CD4-positive, alpha-beta T cell treated with Interleukin-17A for 4 hours (primary cell): ENCODE results near the gene SLMAP.

Experiments
- DNase-seq: peaks from one replicate; pipeline ENCODE4 v3.0.0-alpha.2; 2020; ENCODE audit warnings: mixed read lengths

Gene SLMAP

DNA sequence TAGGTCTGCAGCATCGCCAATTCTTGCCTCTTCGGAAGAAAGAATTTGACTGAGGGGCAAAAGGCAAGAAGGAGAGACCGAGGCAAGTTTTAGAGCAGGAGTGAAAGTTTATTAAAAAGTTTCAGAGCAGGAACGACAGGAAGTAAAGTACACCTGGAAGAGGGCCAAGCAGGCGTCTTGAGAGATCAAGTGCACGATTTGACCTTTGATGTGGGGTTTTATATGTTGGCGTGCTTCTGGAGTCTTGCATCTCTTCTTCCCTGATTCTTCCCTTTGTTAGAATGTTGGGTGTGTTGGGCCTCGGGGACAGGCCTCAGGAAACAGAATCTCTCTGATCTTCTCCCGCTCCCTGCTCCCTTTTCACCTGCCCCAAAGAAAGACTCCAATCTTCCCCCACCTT lies 211.5 kb downstream of the SLMAP start:
- peak; percentile 67 for DNase-seq

- no peak for DNase-seq
Observed at GRCh38 chr3:57968501-57968900, 212.4 kb downstream of the SLMAP start.

DNA sequence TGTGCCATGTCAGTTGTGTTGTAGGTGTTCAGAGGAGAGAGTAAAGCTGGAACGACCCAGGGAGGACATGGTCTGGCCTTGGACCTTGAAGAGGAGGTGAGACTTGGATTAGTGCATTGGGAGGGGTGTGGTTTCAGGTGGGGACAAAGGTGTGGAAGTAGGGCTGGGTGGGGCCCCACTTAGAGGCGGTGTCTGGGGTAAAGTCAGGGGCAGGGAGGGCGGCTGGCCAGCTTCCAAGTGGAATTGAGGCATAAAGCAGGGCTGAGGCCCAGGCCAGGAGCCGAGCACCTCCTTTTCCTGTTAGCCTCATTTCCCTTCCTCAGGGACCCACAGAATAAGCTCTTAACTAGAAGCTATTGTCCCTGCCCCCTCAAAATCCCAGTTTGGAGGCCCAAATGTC lies 215.9 kb downstream of the SLMAP start:
- DNase-seq, result no peak

- no peak for DNase-seq
Observed at GRCh38 chr3:57972531-57973111, 216.5 kb downstream of the SLMAP start.

DNA sequence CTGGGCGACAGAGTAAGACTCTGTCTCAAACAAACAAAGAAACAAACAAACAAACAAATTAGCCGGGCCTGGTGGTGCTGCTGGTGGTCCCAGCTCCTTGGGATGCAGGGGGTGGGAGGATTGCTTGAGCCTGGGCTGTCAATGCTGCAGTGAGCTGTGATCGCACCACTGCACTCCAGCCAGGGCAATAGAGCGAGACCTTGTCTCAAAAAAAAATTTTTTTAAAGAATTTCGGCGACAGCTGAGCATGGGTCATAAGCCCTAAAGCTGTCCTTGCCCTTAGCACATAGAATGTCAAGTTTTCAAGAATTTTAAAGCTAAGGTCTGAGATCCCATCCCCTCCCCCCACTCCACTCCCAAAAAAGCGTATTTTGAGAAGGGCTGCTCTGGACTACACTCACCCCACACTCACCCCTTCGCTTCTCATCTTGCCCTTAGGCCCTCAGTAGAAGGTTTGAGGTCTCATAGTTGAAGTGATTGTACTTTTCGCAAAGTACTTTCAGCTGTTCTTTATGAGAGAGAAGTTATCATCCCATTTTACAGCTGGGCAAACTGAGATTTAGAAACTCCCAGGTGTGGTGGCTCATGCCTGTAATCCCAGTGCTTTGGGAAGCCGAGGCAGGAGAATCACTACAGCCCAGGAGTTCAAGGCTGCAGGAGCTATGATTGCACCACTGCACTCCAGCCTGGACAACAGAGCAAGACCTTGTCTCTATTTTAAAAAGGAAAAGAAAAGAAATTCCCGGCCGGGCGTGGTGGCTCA lies 217.8 kb downstream of the SLMAP start:
- no peak for DNase-seq

DNA sequence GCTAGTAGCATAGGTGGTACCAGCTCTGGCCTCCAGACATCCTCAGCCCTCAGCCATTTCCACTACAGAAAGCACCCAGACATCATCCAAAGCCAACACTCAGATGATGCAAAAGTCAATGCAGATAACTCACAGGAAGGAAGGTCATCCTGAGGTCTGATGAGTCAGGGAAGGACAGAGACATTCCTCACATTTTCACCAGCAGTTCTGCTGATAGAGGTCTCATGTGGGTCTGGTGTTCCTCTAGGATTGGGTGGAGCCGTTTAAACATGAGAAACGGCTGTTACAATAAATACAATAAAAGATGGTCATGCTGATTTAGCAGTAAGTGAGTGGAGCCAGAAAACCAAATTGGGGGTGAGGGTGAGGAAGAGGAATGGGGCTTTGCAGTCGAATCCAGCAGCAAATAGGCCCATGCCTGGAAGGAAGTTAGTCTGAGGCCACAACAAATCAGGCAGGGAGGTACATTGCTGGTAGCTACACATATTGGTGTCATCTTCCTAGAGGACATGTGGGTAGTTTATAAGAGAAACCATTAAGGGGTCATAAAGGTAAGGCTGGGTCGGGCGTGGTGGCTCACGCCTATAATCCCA lies 218.8 kb downstream of the SLMAP start:
- no peak for DNase-seq

DNA sequence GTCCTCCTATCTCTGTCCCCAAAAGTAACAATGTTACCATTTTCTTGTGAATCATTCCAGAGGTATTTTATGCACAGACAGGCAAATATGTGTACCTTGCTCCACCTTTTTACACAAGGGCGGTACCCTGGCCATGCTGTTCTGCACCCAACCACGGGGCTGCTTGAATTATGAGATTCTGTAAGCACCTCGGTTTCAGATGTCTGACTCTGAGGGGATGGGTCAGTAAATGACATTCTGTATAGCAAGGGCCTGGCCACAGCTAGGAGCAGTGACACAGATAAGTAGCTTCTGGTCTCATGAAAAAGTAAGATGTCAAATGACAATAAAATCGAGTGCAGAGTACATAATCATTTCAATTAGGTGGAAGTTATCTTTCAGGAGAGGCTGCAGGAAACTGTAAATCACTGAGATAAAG lies 221.7 kb downstream of the SLMAP start:
- no peak for DNase-seq

DNA sequence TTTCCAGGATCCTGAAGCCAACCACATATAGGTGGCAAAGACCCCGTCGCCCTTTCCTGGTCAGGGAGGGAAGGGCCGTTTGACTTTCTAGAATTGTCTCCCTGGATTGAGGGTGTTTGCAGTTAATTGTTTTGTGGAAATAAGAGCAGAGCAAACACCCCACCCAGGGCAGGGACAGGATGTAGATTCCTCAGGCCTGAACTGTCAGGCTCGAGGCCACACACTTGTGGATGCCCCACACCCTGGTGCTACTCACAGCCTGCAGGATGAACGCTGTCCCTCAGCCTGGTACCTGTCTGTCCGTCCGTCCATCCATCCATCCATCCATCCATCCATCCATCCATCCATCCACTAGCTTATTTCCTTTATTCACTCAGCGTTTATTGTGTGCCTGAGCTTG lies 222.2 kb downstream of the SLMAP start:
- no peak for DNase-seq
